OCI-LY1 (cell line): Measurements from ENCODE around the gene FAM222B.

ENCODE experiments used
- CTCF ChIP-seq: fragments of 200-600 bp; sonication (generic), shearing (Covaris generic); IDR thresholded peaks from 2 replicates; pipeline ENCODE4 v1.5.1; 2017; ENCODE audit warnings: mild to moderate bottlenecking, antibody characterized with exemption, low read length, moderate library complexity, mixed read lengths
- EZH2 ChIP-seq: fragments of 200-600 bp; sonication (generic), shearing (Covaris generic); IDR thresholded peaks from 2 replicates; pipeline ENCODE4 v1.8.0; 2017; ENCODE audit warnings: borderline replicate concordance, mixed run types, mild to moderate bottlenecking, antibody characterized with exemption, low read length, moderate library complexity, mixed read lengths

DNA sequence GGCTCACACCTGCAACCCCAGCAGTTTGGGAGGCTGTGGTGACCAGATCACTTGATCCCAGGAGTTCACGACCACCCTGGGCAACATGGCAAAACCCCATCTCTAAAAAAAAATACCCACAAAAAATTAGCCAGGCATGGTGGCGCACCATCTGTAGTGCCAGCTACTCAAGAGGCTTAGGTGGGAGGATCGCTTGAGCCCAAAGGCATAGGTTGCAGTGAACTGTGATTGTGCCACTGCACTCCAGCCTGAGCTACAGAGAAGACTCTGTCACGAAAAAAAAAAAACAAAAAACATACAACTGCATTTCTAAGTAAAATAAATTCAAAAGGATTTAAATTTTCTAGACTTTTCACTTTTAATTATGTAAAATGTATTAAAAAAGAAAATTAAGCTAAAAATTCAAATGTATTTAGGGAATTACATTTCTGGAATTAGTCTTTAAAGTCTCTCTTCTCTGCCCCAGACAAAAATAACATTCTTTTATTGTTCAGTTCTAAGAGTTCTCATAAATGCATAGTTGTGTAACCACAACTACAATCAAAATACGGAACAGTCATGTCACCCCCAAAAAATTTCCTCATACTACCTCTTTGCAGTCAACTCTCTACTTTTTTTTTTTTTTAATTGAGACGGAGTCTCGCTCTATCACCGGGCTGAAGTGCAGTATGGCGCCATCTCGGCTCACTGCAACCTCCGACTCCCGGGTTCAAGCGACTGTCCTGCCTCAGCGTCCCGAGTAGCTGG lies 14.1 kb downstream of the FAM222B start:
- TF ChIP-seq CTCF: no peak
- no peak for TF ChIP-seq EZH2
